K562 (cell line): ENCODE measurements around the gene ANKRD34A. TPM values are rescaled to one million over a fixed set of nuclear protein-coding genes. Genes with fewer than 3 reads are reported as not detected.
A peak's percentile ranks its signal among the peaks of the same experiment; 100 is the strongest.

Source experiments
- ATAC-seq: fragments of 200-7000 bp; cut with Tn5 transposase; 3 replicates; pipeline ENCODE4 v1.9.1; 2020; ENCODE audit warnings: moderate library complexity
- BruUV-seq: library from RNA; stranded (reverse); fragments of 400-500 nt; replicated peaks from 2 replicates; lab custom pipeline; 2021; lab: Mats Ljungman, UMichigan
- CTCF ChIA-PET: fragments of 300-600 bp; formaldehyde crosslinking; extraction: SDS; loops from one replicate; lab custom pipeline; 2021; ENCODE audit warnings: low intra/inter-chr PET ratio; lab: Yijun Ruan, JAX
- POLR2A ChIA-PET: fragments of 300-600, 350-650 bp; sonication (Branson Sonifier 250); formaldehyde crosslinking; extraction: SDS; loops from one replicate; lab custom pipeline; 2021; ENCODE audit warnings: antibody characterized with exemption, inconsistent platforms; lab: Yijun Ruan, JAX
- DNase-seq, 4 experiments: peaks; one replicate each; pipeline versions ENCODE4 v3.0.0 to v3.0.0-alpha.2; 2011 to 2018; ENCODE audit warnings: low spot score in 3 of 4, mixed read lengths in 3 of 4; ENCODE audit errors: extremely low read depth in 1 of 4
- FAIRE-seq: peaks from 2 replicates; lab custom pipeline; 2011; peaks lifted over from hg19 to GRCh38; lab: Jason Lieb, UNC
- H2AFZ ChIP-seq: 2 replicates; pipeline ENCODE4 v1.6.0; 2011; ENCODE audit warnings: low read depth, low read length, control low read depth, inconsistent platforms
- H3K27ac ChIP-seq: fragments of 200-600 bp; 3 replicates; pipeline ENCODE4 v1.8.0; 2011; ENCODE audit warnings: low read depth, mild to moderate bottlenecking, control low read depth, inconsistent platforms, low read length, moderate library complexity, mixed read lengths; ENCODE audit errors: extremely low read depth
- H3K27me3 ChIP-seq, 2 experiments: fragments of 300-600 bp in 1 of 2; 2 replicates in 1 of 2; 3 replicates in 1 of 2; pipeline versions ENCODE4 v1.6.0 to v1.8.0; 2011; ENCODE audit warnings: inconsistent platforms in 2 of 2, low read length in 2 of 2, mild to moderate bottlenecking in 1 of 2, mixed read lengths in 1 of 2, moderate library complexity in 1 of 2; ENCODE audit not compliant: control insufficient read depth in 2 of 2, insufficient read depth in 2 of 2
- H3K36me3 ChIP-seq: fragments of 300-600 bp; 3 replicates; pipeline ENCODE4 v1.8.0; 2011; ENCODE audit warnings: mild to moderate bottlenecking, low read length, inconsistent platforms; ENCODE audit not compliant: control insufficient read depth, insufficient read depth
- H3K4me1 ChIP-seq, 2 experiments: fragments of 200-600 bp in 1 of 2; replicated peaks in 1 of 2; 2 replicates in 1 of 2; 3 replicates in 1 of 2; pipeline versions ENCODE4 v1.5.1 to v1.8.0; 2011; ENCODE audit warnings: inconsistent platforms in 2 of 2, low read length in 2 of 2, mild to moderate bottlenecking in 1 of 2, mixed read lengths in 1 of 2, moderate library complexity in 1 of 2; ENCODE audit not compliant: control insufficient read depth in 2 of 2, insufficient read depth in 2 of 2
- H3K4me2 ChIP-seq: 2 replicates; pipeline ENCODE4 v1.6.1; 2011; ENCODE audit warnings: low read length, control low read depth, inconsistent platforms, mixed read lengths; ENCODE audit not compliant: insufficient read depth
- H3K4me3 ChIP-seq: fragments of 200-600 bp; sonication (generic), shearing (Covaris generic); 2 replicates; pipeline ENCODE4 v1.5.1; 2016; ENCODE audit warnings: control low read depth, inconsistent platforms
- H3K79me2 ChIP-seq: fragments of 200-600 bp; 3 replicates; pipeline ENCODE4 v1.8.0; 2011; ENCODE audit warnings: low read length, inconsistent platforms; ENCODE audit not compliant: control insufficient read depth, insufficient read depth
- H3K9ac ChIP-seq, 2 experiments: 2 replicates each; pipeline versions ENCODE4 v1.6.0 to v1.6.1; 2011; ENCODE audit warnings: low read depth in 2 of 2, low read length in 2 of 2, control low read depth in 1 of 2, inconsistent platforms in 1 of 2, mild to moderate bottlenecking in 1 of 2, mixed read lengths in 1 of 2; ENCODE audit not compliant: insufficient read depth in 1 of 2
- H3K9me1 ChIP-seq: one replicate; pipeline ENCODE4 v1.6.0; 2011; ENCODE audit warnings: inconsistent platforms, mild to moderate bottlenecking, low read length, moderate library complexity; ENCODE audit not compliant: control insufficient read depth, insufficient read depth
- H3K9me3 ChIP-seq: replicated peaks from 2 replicates; pipeline ENCODE4 v1.5.1; 2011; ENCODE audit warnings: low read depth, low read length, inconsistent platforms; ENCODE audit not compliant: control insufficient read depth, insufficient read depth
- H4K20me1 ChIP-seq: replicated peaks from 2 replicates; pipeline ENCODE4 v1.6.1; 2011; ENCODE audit warnings: low read length, inconsistent platforms, mixed read lengths; ENCODE audit not compliant: control insufficient read depth, insufficient read depth
- BHLHE40 ChIP-seq: IDR thresholded peaks from 2 replicates; pipeline ENCODE4 v1.6.1; 2011; ENCODE audit warnings: low read length, improper control_type of control experiment
- CBFA2T2 ChIP-seq: fragments of 450-650 bp; conservative IDR thresholded peaks from 2 replicates; pipeline ENCODE4 v1.6.1; 2017; ENCODE audit warnings: mild to moderate bottlenecking
- CHCHD3 ChIP-seq: fragments of 250-450 bp; sonication (Bioruptor Pico); IDR thresholded peaks from 2 replicates; pipeline ENCODE4 v2.1.2; 2022; ENCODE audit warnings: mild to moderate bottlenecking
- DPF2 ChIP-seq: fragments of 450-650 bp; IDR thresholded peaks from 2 replicates; pipeline ENCODE4 v1.6.1; 2016
- RAD51 ChIP-seq: fragments of 450-650 bp; IDR thresholded peaks from 2 replicates; pipeline ENCODE4 v1.7.1; 2016; ENCODE audit warnings: low read depth, mild to moderate bottlenecking, borderline replicate concordance
- STAT5A ChIP-seq: IDR thresholded peaks from 2 replicates; pipeline ENCODE4 v1.6.1; 2012; ENCODE audit warnings: low read length, inconsistent platforms, borderline replicate concordance
- TOE1 ChIP-seq, 2 experiments: fragments of 450-650 bp in 1 of 2; sonication (generic) in 1 of 2; formaldehyde crosslinking in 1 of 2; IDR thresholded peaks; 2 replicates each; pipeline versions ENCODE4 v1.7.1 to v1.8.0; 2016 to 2022; ENCODE audit warnings: borderline replicate concordance in 2 of 2, mild to moderate bottlenecking in 2 of 2, antibody characterized with exemption in 1 of 2, inconsistent platforms in 1 of 2, low read depth in 1 of 2, missing genetic modification reagents in 1 of 2, moderate library complexity in 1 of 2
- WGBS: fragments of 100-300 bp; shearing (Covaris generic); methylation state at CpG from one replicate; pipeline ENCODE4 v1.1.6; 2016; ENCODE audit warnings: low coverage, mixed read lengths; ENCODE audit not compliant: insufficient coverage; ENCODE audit errors: missing lambda C conversion rate; 5-methylcytosine and 5-hydroxymethylcytosine counted together
- in situ Hi-C: fragments of 300-500 bp; cut with MboI; formaldehyde crosslinking; loops from 4 replicates; pipeline ENCODE4 v1.15.0; 2018; ENCODE audit warnings: inconsistent platforms, mixed read lengths
- intact Hi-C: fragments of 100-400 bp; cut with micrococcal nuclease; formaldehyde crosslinking; loops from 2 replicates; pipeline ENCODE4 v1.14.2; 2022
- polyA plus RNA-seq, 8 experiments: library from polyadenylated mRNA; depleted of rRNA in 4 of 8; stranded (reverse) in 5 of 8; unstranded in 3 of 8; fragments of >200 nt; fragmentation: Nextera tagmentation in 2 of 8; fragmentation: Illumina TruSeq in 1 of 8; extraction: Ambion mirVana in 2 of 8; extraction: Trizol in 1 of 8; gene quantifications; 2 replicates each; pipeline versions ENCODE4 v1.2.1 to v1.2.3, GENCODE V29; 2011 to 2014; ENCODE audit warnings: inconsistent platforms in 1 of 8, missing spikeins in 1 of 8
- total RNA-seq, 7 experiments: library from RNA; depleted of rRNA in 6 of 7; stranded (reverse); fragments of >200 nt in 6 of 7; fragmentation: Illumina TruSeq in 2 of 7; extraction: Trizol in 2 of 7; gene quantifications; 2 replicates each; pipeline versions ENCODE4 v1.2.1 to v1.2.3, GENCODE V29; 2011 to 2021; ENCODE audit warnings: low replicate concordance in 1 of 7
- TF ChIP-seq, protein P1 (sequence below): sonication (generic); formaldehyde crosslinking; IDR thresholded peaks from 2 replicates; pipeline ENCODE4 v1.5.0; 2020; ENCODE audit warnings: missing genetic modification reagents
- TF ChIP-seq, protein P2 (sequence below): fragments of 250-450 bp; sonication (Bioruptor Pico); IDR thresholded peaks from 2 replicates; pipeline ENCODE4 v1.5.0; 2021; ENCODE audit warnings: mild to moderate bottlenecking, borderline replicate concordance
- TF ChIP-seq, protein P3 (sequence below), 3 experiments: fragments of 200-800 bp in 1 of 3; fragments of 250-450 bp in 1 of 3; fragments of 450-650 bp in 1 of 3; sonication (Bioruptor Pico) in 1 of 3; sonication (Bioruptor generic) in 1 of 3; formaldehyde crosslinking in 1 of 3; IDR thresholded peaks; 2 replicates each; pipeline versions ENCODE4 v1.6.1 to v1.8.0; 2016 to 2022; ENCODE audit warnings: mild to moderate bottlenecking in 2 of 3, missing genetic modification characterization in 2 of 3, missing compliant biosample characterization in 1 of 3, moderate library complexity in 1 of 3
- TF ChIP-seq, protein P4 (sequence below): fragments of 450-650 bp; formaldehyde crosslinking; IDR thresholded peaks from 2 replicates; pipeline ENCODE4 v1.4.0; 2020; ENCODE audit warnings: mild to moderate bottlenecking, mixed read lengths

The ANKRD34A gene
- total and polyA plus RNA-seq, 9 of the 15 experiments (the other 6 are each of a cell fraction or from before 2014, with no cell fraction given), result 0.06 to 1.6 (median 0.43) TPM

DNA sequence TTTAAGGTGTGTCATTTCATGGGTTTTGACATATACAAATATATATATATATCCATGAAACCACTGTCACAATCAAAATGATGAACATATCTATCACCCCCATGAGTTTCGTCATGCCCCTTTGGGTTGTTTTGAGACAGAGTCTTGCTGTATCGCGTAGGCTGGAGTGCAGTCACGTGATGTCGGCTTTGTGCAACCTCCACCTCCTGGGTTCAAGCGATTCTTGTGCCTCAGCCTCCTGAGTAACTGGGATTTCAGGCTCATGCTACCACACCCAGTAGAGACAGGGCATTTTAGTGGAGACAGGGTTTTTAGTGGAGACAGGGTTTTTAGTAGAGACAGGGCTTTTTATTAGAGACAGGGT lies 49.2 kb upstream of the ANKRD34A start:
- 40% methylated on average over 6 of the region's 6 CpGs for WGBS
- no peak overlapping the region for H3K27ac ChIP-seq
- DNase-seq (no peak), FAIRE-seq (no peak), ATAC-seq (no peak)
- in situ Hi-C loops (loop anchor here (5.0 kb wide), 1 partner anchor 166 kb away; the partner anchor contains the start of gene NUDT17), intact Hi-C loops (loop anchor here (1.0 to 10.0 kb wide), 3 partner anchors 122 to 289 kb away; partner anchors contain the start of gene NUDT17)
- no peaks in the 10 kb centered on the region for H3K27me3 ChIP-seq
- CTCF ChIA-PET, result interaction anchor here (0.5 to 3.7 kb wide), 6 partner anchors 36 to 263 kb away, joined by 3 to 32 read pairs (median 10); partner anchors contain the start of gene NUDT17
- POLR2A ChIA-PET, result interaction anchor here (0.7 kb wide), 1 partner anchor 98 kb away, joined by 3 read pairs; no protein-coding TSS in a partner anchor
- H3K36me3 ChIP-seq, result no peaks in the 10 kb centered on the region
- H3K4me1 ChIP-seq, result peaks cover 2 to 6% of the 10 kb centered on the region in 2 experiments
- H3K9ac ChIP-seq, result no peak overlapping the region
- H3K9me3 ChIP-seq, result no peaks in the 10 kb centered on the region
- peak overlapping the region; percentile 21; the same call in 1 of the 2 replicates for H2AFZ ChIP-seq
- no peaks in the 10 kb centered on the region for H3K79me2 ChIP-seq
- H4K20me1 ChIP-seq, result no peaks in the 10 kb centered on the region
- no peak overlapping the region for H3K4me3 ChIP-seq
- H3K4me2 ChIP-seq, result peak overlapping the region; percentile 31; the same call in 1 of the 2 replicates
- no TSS peak for BruUV-seq
- no peaks in the 10 kb centered on the region for H3K9me1 ChIP-seq
- TF ChIP-seq CBFA2T2 (0 out of 2 replicates have a peak, but pooled peaks have one; percentile 20), TOE1 (IDR thresholded peaks at IDR 0.05; ENCODE audit: borderline replicate concordance) (peak; percentile 62), TOE1 (CRISPR knock-in tag; IDR thresholded peaks at IDR 0.05; ENCODE audit: borderline replicate concordance, low read depth) (no peak), STAT5A (no peak), DPF2 (no peak), CHCHD3 (CRISPR knock-in tag) (no peak), RAD51 (peak; percentile 83), BHLHE40 (0 out of 2 replicates have a peak, but pooled peaks have one; percentile 27)
- TF ChIP-seq, protein P1, sequence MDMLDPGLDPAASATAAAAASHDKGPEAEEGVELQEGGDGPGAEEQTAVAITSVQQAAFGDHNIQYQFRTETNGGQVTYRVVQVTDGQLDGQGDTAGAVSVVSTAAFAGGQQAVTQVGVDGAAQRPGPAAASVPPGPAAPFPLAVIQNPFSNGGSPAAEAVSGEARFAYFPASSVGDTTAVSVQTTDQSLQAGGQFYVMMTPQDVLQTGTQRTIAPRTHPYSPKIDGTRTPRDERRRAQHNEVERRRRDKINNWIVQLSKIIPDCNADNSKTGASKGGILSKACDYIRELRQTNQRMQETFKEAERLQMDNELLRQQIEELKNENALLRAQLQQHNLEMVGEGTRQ, result peak; percentile 74
- TF ChIP-seq, protein P2, sequence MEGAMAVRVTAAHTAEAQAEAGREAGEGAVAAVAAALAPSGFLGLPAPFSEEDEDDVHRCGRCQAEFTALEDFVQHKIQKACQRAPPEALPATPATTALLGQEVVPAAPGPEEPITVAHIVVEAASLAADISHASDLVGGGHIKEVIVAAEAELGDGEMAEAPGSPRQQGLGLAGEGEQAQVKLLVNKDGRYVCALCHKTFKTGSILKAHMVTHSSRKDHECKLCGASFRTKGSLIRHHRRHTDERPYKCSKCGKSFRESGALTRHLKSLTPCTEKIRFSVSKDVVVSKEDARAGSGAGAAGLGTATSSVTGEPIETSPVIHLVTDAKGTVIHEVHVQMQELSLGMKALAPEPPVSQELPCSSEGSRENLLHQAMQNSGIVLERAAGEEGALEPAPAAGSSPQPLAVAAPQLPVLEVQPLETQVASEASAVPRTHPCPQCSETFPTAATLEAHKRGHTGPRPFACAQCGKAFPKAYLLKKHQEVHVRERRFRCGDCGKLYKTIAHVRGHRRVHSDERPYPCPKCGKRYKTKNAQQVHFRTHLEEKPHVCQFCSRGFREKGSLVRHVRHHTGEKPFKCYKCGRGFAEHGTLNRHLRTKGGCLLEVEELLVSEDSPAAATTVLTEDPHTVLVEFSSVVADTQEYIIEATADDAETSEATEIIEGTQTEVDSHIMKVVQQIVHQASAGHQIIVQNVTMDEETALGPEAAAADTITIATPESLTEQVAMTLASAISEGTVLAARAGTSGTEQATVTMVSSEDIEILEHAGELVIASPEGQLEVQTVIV, result no peak
- TF ChIP-seq, protein P3, sequence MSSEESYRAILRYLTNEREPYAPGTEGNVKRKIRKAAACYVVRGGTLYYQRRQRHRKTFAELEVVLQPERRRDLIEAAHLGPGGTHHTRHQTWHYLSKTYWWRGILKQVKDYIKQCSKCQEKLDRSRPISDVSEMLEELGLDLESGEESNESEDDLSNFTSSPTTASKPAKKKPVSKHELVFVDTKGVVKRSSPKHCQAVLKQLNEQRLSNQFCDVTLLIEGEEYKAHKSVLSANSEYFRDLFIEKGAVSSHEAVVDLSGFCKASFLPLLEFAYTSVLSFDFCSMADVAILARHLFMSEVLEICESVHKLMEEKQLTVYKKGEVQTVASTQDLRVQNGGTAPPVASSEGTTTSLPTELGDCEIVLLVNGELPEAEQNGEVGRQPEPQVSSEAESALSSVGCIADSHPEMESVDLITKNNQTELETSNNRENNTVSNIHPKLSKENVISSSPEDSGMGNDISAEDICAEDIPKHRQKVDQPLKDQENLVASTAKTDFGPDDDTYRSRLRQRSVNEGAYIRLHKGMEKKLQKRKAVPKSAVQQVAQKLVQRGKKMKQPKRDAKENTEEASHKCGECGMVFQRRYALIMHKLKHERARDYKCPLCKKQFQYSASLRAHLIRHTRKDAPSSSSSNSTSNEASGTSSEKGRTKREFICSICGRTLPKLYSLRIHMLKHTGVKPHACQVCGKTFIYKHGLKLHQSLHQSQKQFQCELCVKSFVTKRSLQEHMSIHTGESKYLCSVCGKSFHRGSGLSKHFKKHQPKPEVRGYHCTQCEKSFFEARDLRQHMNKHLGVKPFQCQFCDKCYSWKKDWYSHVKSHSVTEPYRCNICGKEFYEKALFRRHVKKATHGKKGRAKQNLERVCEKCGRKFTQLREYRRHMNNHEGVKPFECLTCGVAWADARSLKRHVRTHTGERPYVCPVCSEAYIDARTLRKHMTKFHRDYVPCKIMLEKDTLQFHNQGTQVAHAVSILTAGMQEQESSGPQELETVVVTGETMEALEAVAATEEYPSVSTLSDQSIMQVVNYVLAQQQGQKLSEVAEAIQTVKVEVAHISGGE (CRISPR knock-in tag; IDR thresholded peaks at IDR 0.05), result no peak
- TF ChIP-seq, protein P4, sequence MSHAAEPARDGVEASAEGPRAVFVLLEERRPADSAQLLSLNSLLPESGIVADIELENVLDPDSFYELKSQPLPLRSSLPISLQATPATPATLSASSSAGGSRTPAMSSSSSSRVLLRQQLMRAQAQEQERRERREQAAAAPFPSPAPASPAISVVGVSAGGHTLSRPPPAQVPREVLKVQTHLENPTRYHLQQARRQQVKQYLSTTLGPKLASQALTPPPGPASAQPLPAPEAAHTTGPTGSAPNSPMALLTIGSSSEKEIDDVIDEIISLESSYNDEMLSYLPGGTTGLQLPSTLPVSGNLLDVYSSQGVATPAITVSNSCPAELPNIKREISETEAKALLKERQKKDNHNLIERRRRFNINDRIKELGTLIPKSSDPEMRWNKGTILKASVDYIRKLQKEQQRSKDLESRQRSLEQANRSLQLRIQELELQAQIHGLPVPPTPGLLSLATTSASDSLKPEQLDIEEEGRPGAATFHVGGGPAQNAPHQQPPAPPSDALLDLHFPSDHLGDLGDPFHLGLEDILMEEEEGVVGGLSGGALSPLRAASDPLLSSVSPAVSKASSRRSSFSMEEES (CRISPR knock-in tag), result peak; percentile 89
